NCI-H1092 (cell line): ENCODE results near the gene ZDHHC11B.
"Not testable (repeated sequence)": the region's sequence is repeated elsewhere in the genome, so short reads cannot be mapped to it uniquely, and the experiment has no call there.

Source experiments
- DNase-seq: peaks from one replicate; lab custom pipeline; 2025; lab: John Stamatoyannopoulos, UW

Gene ZDHHC11B

DNA sequence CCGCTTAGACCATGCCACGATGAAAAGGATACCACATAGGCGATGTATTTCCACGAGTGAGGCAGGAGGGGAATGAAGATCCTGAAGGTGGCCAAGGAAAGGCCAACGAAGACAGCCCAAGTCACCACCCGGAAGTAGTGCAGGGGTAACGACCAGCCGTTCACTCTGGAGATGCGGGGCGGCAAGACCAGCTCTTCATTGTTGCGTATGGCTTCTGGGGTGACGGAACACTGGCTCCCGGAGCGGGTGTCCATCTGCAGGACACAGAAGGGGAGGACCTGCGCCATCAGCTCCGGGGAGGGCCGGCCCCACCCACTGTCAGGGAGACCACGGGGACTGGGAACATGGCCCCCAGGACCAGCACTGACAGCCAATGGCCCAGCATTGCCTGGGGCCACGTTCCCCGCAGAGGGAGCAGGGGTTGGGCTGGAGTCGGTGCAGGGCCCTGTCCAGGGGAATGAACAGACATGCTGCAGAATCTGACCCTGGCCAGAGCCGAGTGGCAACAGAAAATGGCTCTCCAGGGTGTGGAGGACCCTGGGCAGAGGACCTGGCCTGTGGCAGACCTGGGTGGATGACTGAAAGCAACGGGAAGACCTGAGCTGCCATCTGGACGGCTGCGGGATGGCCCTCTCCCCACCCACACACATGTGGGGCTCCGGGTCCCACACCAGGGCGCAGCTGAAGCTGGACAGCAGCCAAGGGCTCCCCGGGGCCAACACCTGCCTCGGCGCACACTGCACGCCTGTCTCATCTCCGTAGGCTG lies 17.7 kb downstream of the ZDHHC11B start:
- DNase-seq = no peak

DNA sequence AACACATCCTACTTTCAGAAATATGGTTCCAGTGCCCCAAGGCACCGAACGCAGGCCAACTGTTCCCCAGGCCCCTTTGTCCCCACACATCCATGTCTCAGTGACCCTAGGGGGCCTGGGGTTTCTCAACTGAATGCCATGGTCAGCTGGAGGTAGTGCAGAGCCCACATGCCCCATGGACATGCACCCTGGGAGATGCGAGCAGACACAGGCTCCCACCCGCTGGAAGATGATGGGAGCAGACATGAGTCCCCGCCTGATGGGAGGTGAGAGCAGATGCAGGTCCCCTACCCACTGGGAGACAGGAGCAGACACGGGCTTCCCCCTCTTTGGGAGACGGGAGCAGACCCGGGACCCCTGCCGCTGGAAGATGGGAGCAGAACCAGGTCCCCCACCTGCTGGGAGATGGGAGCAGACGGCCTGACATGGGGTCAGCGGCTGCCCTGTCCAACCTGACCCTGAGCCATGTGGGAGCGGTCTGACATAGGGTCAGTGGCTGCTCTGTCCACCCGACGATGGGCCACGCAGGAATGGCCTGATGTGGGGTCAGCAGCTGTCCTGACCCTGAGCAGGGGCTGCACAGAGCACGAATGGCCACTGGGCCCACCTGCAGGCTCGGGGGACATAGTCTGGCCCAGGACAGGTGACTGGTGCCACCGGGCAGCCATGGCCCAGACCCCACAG lies 18.4 kb downstream of the ZDHHC11B start:
- DNase-seq = no peak

DNA sequence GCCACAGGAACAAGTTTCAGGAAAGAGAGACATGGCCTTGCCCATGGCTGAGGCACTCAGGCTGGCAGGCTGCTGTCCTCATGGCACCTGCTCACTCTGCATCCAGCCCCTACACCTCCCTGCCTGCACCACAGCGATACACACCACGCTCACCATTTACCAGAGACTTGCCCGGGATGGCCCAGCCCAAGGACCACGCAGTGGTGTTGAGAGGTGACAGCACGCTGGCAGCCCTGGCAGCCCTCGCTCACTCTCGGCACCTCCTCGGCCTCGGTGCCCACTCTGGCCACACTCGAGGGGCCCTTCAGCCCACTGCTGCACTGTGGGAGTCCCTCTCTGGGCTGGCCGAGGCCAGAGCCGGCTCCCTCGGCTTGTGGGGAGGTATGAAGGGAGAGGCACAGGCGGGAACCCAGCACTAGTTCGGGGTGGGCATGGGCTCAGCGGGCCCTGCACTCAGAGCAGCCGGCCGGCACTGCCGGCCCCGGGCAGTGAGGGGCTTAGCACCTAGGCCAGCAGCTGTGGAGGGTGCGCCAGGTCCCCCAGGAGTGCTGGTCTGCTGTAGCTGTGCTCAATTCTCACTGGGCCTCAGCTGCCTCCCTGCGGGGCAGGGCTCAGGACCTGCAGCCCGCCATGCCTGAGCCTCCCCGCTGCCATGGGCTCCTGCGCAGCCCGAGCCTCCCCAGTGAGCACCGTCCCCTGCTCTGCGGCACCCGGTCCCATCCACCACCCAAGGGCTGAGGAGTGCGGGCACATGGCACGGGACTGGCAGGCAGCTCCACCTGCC lies 20.3 kb downstream of the ZDHHC11B start:
- no peak for DNase-seq

DNA sequence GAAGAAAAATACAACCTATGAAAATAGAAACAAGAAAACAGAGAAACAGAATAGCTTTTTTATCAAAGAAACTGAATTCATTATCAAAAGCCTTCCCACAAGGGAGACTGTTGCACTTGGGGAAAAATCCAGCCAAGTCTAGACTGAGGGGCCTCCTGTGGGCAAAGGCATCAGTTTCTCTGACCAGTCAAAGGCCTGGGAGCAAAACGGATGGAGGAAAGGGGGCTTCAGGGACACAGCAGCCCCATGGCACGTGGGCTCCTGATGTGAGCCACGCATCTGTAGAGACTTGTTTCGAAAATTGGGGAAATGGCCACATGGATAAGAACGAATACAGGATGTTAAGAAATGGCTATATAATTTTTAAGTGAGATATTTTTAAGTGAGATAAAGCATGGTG lies 21.1 kb downstream of the ZDHHC11B start:
- DNase-seq = no peak

DNA sequence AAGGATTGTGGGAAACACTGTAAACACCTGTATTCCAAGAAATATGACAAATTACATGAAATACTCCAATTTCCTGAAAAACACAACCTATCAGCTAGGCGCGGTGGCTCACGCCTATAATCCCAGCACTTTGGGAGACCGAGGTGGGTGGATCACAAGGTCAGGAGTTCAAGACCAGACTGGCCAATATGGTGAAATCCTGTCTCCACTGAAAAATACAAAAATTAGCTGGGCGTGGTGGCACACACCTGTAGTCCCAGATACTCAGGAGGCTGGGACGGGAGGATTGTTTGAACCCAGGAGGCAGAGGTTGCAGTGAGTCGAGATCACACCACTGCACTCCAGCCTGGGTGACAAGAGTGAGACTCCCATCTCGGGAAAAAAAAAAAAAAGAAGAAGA lies 21.5 kb downstream of the ZDHHC11B start:
- DNase-seq = not testable (repeated sequence)

DNA sequence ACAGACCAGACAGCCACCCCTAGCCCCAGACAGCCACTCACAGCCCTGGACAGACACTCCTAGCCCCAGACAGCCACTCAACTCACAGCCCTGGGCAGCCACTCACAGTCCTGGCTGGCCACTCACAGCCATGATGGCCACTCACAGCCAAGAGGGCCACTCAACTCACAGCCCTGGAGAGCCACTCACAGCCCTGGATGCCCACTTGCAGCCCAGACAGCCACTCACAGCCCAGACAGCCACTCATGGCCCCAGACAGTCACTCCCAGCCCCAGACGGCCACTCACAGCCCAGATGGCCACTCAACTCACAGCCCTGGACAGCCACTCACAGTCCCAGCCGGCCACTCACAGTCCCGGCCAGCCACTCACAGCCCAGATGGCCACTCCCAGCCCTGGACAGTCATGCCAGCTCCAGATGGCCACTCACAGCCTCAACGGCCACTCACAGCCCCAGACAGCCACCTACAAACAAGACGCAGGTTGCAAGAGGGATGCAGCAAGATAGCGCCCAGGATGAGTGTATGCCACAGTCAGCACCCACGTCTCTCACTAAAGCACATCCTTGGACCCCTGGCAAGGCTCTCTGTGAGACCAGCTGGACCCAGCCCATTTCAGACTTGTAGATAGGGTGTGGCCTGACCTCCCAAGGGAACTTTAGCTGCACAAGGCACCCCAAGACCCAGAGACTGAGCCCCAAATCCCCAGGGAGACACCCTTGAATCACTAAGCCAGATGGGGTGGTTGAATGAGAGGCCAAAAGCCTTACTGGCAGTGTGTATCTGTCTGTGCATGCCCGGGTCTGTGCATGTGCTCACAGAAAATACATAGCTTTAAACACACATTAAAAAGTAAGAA lies 22.4 kb downstream of the ZDHHC11B start:
- DNase-seq = peak; percentile 53

DNA sequence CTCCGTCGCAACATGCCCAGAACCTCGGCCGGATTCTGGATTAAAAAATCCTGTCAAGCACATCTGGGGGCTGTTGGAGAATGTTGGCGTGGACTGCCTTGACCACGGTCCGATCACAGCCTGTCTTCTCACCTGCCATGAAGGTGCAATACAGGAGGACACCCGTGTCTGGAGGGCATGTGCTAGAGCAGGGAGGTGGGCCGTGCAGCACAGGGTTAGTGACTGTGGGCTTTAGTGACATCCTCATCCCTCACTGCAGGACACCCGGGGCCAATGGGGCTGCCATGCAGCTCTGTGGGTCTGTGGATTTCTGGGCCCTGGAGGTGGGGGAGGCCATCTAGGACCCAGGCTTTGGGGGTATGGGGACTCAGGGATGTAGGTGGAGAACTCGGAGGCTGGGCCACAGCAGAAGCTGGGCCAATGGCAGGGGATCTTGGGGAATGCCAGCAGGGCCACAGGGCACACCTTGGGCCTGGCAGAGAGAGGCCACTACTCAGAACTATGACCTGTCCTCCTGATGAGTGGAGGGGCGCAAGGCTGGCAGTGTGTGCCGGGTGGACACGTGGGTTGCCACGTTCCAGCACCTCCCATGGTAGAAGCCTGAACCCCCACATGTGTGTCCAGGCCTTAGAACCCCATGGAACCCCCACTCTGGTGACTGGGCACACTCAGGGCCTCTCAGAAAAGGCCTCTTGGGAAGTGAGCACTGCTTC lies 23.3 kb downstream of the ZDHHC11B start:
- no peak for DNase-seq

DNA sequence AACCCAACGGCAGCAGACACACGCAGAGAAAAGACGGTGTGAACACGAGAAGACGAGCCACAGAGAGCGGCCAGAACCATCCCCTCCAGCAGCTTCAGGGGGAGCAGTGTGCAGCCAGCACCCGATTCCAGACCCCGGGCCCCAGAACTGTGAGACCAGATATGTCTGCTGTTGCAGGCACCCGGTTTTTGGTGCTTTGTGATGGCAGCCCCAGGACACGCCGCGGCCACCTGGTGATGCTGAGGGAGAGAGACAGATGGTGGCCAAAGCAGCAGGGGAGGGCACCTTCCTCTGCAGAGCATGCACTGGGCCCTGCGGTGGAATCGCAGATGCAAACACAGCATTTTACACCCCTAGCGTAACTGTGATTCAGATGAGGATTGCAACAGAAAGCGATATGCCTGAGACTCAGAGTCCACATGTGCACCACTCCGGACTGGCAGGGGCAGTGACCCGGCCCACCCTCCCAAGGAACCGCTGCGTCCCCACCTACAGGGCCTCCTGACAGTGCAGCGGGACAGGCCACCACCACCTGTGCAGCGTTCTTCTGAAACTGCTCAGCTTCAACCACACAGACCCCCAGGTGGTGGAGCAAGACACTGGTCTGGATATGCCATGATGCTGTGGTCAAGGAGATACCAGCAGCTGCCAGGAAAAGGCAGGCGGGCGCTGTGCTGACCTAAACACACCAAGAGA lies 24.0 kb downstream of the ZDHHC11B start:
- DNase-seq = no peak

DNA sequence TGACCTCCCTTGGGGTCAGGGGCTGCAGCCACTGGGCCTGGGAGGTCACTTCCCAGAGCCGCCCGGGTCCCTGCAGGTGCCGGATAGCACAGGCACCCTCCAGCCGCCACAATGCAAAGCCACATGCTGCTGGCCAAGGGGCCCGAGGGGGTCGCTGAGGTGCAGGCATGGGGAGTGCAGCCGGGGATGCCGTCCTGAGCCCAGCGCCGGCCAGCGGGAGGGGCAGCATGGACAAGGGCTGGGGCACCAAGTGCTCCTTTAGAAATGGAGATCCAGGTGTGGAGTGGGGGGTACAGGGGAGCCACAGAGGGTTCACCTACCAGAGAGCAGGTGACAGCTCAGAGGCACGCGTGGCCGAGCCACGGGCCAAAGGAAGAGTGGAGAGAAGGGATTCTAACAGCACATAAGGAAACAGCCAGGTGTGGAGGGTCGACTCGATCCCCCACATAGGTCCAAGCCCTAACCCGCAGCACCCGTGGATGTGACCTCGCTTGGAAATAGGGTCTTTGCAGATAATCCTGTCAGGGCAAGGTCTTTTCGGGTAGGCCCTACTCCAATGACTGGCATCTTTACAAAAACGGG lies 24.7 kb downstream of the ZDHHC11B start:
- no peak for DNase-seq

DNA sequence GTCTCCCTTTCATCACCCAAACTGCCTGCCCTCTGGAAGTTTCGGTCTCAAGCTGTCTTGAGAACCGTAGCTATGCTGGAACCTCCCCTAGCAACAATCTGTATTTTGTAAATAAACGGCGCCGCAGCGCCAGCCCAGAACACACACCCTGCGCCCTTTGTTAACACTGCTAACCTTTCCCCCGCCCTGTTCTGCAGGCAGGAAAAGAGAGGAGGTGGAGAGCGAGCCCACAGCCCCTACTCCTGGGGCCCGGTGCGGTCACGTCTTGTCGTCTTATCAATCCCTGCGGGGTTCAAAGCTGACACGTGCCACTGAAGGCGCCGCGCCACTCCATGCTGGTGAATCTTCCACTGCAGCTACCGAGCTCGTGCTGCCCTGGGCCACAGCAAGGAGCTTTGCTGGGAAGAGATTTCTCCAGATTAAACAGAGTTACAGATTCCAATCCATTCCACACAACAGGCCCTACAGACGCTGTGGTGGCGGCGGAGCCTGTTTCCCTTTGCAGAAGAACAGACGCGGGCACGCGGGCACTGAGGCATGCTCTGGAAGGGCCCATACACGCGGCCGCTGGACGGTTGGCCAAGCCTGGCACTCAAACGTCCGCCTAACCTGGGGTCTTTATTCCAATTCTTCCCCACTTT lies 25.3 kb downstream of the ZDHHC11B start:
- DNase-seq = no peak

DNA sequence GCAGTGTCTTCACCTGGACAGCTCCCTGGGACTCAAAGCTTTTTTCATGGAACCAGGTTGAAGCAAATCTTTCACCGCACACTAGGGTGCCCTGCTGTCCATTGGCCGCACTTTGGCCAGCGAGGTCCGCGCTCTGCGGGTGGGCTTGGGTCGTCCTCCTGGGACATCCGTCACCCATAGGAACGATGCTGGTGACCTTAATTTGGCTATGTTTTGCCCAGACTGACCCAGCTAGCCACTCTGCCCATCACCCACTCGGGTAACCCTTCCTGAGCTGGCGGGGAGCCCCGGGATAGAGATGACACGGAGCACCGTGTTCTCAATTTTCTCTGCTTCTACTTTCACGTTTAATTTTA lies 25.9 kb downstream of the ZDHHC11B start:
- DNase-seq = no peak

DNA sequence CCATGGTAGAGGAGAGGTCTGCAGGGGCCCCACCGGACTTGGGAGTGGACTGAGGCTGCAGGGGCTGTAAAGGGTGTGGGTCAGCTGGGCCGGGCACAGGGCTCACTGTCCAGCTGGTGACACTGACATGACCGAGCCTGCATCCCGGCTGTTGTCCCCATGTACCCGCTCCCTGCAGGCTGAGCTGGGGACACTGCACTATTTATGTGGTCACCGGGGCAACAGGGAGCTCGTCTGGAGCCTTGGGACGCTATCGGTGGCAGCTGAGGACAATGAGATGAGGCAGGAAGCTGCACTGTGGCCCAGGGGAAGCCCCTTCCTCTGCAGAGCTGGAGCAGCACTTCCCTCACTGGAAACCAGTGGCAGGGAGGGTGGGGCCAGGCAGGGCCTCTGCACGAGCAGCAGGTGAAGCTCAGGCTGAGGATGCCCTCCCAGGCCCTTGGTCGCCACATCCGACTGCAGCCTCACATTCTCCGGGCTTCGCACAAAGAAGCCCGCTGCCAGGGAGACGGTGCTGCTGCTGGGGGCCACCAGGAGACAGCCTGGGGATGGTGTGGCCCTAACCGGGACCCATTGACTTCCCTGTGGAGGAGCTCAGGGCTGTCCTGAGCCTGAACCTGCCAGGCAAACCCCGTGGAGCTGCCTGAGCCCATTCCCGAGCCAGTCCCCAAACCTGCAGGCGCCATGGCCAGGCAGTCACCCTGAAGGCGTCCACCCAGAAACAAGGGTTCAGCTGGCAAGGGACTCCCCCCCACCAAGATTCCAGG lies 26.4 kb downstream of the ZDHHC11B start:
- DNase-seq = no peak

DNA sequence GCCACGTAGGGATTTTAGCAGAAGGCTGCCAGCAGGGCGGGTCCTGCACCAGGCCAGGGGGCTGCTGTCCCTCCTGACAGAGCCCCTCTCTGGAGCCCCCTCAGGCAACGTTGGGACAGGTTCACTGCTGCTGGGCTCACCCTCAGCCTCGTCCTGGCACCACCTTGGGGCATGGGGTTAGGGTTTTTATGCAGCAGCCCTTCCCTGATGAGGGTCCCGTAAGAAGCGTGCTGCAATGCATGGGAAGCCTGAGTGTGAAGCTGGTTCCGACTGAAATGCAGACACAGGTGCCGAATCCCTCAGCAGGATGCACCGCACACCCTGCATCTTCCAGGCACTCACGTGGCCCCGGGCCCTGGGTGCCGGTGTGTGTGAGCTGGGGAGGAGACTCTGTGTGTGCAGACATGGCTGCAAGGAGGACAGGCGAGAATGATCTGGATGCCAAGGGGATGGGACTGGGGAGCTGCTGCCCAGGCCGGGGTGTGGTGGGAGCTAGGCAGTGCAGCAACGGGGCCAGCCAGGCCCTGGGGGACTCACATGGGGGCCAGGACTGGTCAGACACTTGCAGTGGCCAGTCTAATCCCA lies 27.1 kb downstream of the ZDHHC11B start:
- no peak for DNase-seq

DNA sequence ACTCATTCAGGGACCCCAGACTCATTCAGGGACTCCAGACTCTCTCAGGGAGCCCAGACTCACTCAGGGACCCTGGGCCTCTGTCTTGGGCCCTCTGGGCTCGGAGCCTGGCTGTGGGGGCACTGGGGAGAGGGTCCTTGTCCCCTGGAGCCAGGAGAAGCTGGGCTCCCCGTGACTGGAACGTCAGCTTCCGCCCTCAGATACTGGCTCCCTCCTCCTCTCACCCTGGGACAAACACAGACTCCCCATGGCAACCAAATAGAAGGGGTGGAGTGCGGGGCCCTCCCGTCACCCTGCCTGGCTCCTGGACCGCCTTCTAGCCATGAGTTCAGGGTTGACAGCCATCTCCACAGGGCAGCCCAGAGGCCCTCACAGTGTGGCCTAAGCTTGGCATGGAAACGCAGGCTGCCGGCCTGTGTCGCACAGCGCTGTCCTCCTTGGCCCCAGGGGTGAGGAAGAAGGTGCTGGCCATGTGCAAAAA lies 27.6 kb downstream of the ZDHHC11B start:
- no peak for DNase-seq

DNA sequence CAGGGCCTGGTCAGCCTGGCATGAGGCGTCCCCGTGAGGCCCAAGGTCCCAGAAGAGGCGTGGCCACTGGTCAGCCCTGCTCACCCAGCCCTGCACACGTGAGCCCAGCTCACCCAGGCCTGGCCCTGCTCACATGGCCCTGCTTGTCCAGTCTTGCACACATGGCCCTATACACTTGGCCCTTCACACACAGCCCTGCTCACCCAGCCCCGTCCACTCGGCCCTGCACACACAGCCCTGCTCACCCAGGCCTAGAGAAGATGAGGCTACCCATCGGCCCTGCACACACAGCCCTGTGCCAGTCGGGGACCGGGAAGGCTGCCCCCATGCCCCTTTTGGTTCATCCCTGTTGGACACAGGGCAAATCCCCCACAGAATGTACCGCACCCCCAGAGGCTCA lies 28.4 kb downstream of the ZDHHC11B start:
- DNase-seq = no peak

DNA sequence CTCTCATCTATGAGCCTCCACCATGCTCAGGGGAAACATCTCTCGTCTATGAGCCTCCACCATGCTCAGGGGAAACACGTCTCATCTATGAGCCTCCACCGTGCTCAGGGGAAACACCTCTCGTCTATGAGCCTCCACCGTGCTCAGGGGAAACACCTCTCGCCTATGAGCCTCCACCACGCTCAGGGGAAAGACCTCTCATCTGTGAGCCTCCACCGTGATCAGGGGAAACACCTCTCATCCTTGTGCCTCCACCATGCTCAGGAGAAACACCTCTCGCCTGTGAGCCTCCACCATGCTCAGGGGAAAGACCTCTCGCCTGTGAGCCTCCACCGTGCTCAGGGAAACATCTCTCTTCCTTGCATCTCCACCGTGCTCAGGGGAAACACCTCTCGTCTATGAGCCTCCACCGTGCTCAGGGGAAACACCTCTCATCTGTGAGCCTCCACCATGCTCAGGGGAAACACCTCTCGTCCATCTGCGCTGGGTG lies 30.3 kb downstream of the ZDHHC11B start:
- DNase-seq = not testable (repeated sequence)

DNA sequence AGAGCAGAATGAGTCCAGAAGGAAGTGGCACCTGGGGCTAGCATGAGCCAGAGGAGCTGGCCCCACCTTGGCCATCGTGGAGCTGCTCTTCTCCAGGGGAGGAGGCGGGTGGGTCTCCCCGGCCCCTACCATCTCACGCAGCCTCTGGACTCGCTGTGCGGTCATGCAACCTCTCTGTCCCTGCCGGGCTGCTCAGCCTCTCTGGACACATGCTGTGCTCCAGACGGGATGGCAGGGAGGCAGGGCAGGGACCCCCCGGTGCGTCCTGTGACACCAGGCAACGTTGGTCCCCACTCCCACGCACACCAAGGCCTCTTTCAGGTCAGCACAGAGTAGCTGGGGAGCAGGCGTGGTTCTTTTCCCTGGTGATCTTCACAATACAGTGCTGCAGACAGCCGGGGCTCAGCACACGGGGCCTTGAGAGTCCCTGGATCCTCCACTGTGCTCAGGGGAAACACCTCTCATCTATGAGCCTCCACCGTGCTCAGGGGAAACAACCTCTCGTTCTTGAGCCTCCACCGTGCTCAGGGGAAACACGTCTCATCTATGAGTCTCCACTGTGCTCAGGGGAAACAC lies 30.9 kb downstream of the ZDHHC11B start:
- DNase-seq = not testable (repeated sequence)

DNA sequence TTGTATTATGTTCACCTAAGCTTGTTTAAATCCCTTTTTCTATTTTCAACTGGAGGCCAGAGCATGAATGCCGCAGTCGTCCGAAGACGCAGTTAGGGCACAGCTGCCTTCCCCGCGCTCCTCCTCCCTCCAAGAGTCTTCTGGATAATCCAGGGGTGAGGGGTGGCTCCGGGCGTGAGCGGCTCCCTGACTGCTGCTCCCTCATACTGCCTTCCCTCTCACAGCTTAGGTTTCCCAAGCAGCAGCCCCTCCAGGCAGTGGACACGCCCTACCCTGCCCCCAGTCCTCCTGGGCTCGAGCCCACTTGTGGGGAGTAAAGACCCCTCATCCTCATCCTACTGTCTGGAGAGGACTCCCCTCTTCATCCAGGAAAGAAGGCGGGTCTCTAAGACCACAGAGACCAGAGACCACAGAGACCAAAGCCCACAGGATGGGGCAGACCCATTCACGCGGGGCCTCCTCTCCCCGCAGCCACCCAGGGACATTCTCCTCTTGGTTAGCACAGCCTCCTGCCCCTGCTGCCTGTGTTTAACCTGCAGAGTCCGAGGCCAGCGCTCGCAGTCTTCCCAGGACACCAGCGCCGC lies 31.9 kb downstream of the ZDHHC11B start:
- DNase-seq = not testable (repeated sequence)
